ENCODE results near the gene HDAC9.
"Not testable (repeated sequence)": the region's sequence is repeated elsewhere in the genome, so short reads cannot be mapped to it uniquely, and the experiment has no call there.

The HDAC9 gene

GRCh38 chr7:18913106-18913505 lies 417.6 kb downstream of the HDAC9 start:
- H3K27me3 Mint-ChIP-seq = no peaks in the 10 kb centered on the region
- H3K36me3 Mint-ChIP-seq = no peaks in the 10 kb centered on the region
- H3K27ac Mint-ChIP-seq = no peak overlapping the region
- H3K4me1 Mint-ChIP-seq = no peaks in the 10 kb centered on the region
- H3K9me3 Mint-ChIP-seq = peaks cover 26% of the 10 kb centered on the region
- no peak overlapping the region for H3K4me3 Mint-ChIP-seq

GRCh38 chr7:18916826-18917225 lies 421.3 kb downstream of the HDAC9 start:
- H3K9me3 Mint-ChIP-seq = peaks cover 4% of the 10 kb centered on the region
- no peaks in the 10 kb centered on the region for H3K4me1 Mint-ChIP-seq
- no peak overlapping the region for H3K27ac Mint-ChIP-seq
- no peaks in the 10 kb centered on the region for H3K27me3 Mint-ChIP-seq
- no peaks in the 10 kb centered on the region for H3K36me3 Mint-ChIP-seq
- H3K4me3 Mint-ChIP-seq = no peak overlapping the region

- no peaks in the 10 kb centered on the region for H3K4me1 Mint-ChIP-seq
- H3K9me3 Mint-ChIP-seq = no peaks in the 10 kb centered on the region
- H3K27me3 Mint-ChIP-seq = no peaks in the 10 kb centered on the region
- no peak overlapping the region for H3K27ac Mint-ChIP-seq
- no peaks in the 10 kb centered on the region for H3K36me3 Mint-ChIP-seq
- no peak overlapping the region for H3K4me3 Mint-ChIP-seq
Observed at GRCh38 chr7:18927134-18927533, 431.6 kb downstream of the HDAC9 start.

- Mint-ChIP-seq H3K4me1 (no peaks in the 10 kb centered on the region), H3K36me3 (no peaks in the 10 kb centered on the region), H3K27me3 (no peaks in the 10 kb centered on the region), H3K9me3 (no peaks in the 10 kb centered on the region), H3K4me3 (no peak overlapping the region), H3K27ac (no peak overlapping the region)
Observed at GRCh38 chr7:18936265-18936664, 440.7 kb downstream of the HDAC9 start.

GRCh38 chr7:18939771-18940592 lies 444.4 kb downstream of the HDAC9 start:
- H3K9me3 Mint-ChIP-seq = no peaks in the 10 kb centered on the region
- no peak overlapping the region for H3K4me3 Mint-ChIP-seq
- H3K4me1 Mint-ChIP-seq = no peaks in the 10 kb centered on the region
- no peak overlapping the region for H3K27ac Mint-ChIP-seq
- no peaks in the 10 kb centered on the region for H3K36me3 Mint-ChIP-seq
- H3K27me3 Mint-ChIP-seq = no peaks in the 10 kb centered on the region

GRCh38 chr7:18940593-18941134 lies 445.1 kb downstream of the HDAC9 start:
- H3K36me3 Mint-ChIP-seq = no peaks in the 10 kb centered on the region
- no peaks in the 10 kb centered on the region for H3K27me3 Mint-ChIP-seq

GRCh38 chr7:18941207-18941606 lies 445.7 kb downstream of the HDAC9 start:
- no peaks in the 10 kb centered on the region for H3K9me3 Mint-ChIP-seq
- no peaks in the 10 kb centered on the region for H3K36me3 Mint-ChIP-seq
- no peaks in the 10 kb centered on the region for H3K27me3 Mint-ChIP-seq

More at GRCh38 chr7:18940593-18941134, 445.1 kb downstream of the HDAC9 start:
- no peak overlapping the region for H3K4me3 Mint-ChIP-seq
- H3K27ac Mint-ChIP-seq = no peak overlapping the region
- no peaks in the 10 kb centered on the region for H3K4me1 Mint-ChIP-seq
- H3K9me3 Mint-ChIP-seq = no peaks in the 10 kb centered on the region

GRCh38 chr7:18948521-18948920 lies 453.0 kb downstream of the HDAC9 start:
- Mint-ChIP-seq H3K27me3 (no peaks in the 10 kb centered on the region), H3K4me3 (no peak overlapping the region), H3K36me3 (no peaks in the 10 kb centered on the region), H3K4me1 (no peaks in the 10 kb centered on the region), H3K9me3 (no peaks in the 10 kb centered on the region), H3K27ac (no peak overlapping the region)

More at GRCh38 chr7:18941207-18941606, 445.7 kb downstream of the HDAC9 start:
- H3K4me1 Mint-ChIP-seq = no peaks in the 10 kb centered on the region
- no peak overlapping the region for H3K4me3 Mint-ChIP-seq
- no peak overlapping the region for H3K27ac Mint-ChIP-seq

- Mint-ChIP-seq H3K27me3 (no peaks in the 10 kb centered on the region), H3K4me3 (no peak overlapping the region)
Observed at GRCh38 chr7:18952846-18953245, 457.3 kb downstream of the HDAC9 start.

GRCh38 chr7:18958627-18959026 lies 463.1 kb downstream of the HDAC9 start:
- H3K27ac Mint-ChIP-seq = no peak overlapping the region
- no peaks in the 10 kb centered on the region for H3K27me3 Mint-ChIP-seq

More at GRCh38 chr7:18952846-18953245, 457.3 kb downstream of the HDAC9 start:
- no peak overlapping the region for H3K27ac Mint-ChIP-seq
- no peaks in the 10 kb centered on the region for H3K36me3 Mint-ChIP-seq
- no peaks in the 10 kb centered on the region for H3K4me1 Mint-ChIP-seq
- no peaks in the 10 kb centered on the region for H3K9me3 Mint-ChIP-seq

GRCh38 chr7:18960725-18961124 lies 465.2 kb downstream of the HDAC9 start:
- no peak overlapping the region for H3K4me3 Mint-ChIP-seq

More at GRCh38 chr7:18958627-18959026, 463.1 kb downstream of the HDAC9 start:
- no peaks in the 10 kb centered on the region for H3K4me1 Mint-ChIP-seq
- H3K9me3 Mint-ChIP-seq = no peaks in the 10 kb centered on the region
- H3K4me3 Mint-ChIP-seq = no peak overlapping the region
- no peaks in the 10 kb centered on the region for H3K36me3 Mint-ChIP-seq

GRCh38 chr7:18962031-18962430 lies 466.5 kb downstream of the HDAC9 start:
- Mint-ChIP-seq H3K36me3 (no peaks in the 10 kb centered on the region), H3K4me1 (no peaks in the 10 kb centered on the region), H3K27ac (no peak overlapping the region), H3K4me3 (no peak overlapping the region), H3K27me3 (no peaks in the 10 kb centered on the region), H3K9me3 (no peaks in the 10 kb centered on the region)

More at GRCh38 chr7:18960725-18961124, 465.2 kb downstream of the HDAC9 start:
- H3K36me3 Mint-ChIP-seq = no peaks in the 10 kb centered on the region
- H3K4me1 Mint-ChIP-seq = no peaks in the 10 kb centered on the region
- H3K27ac Mint-ChIP-seq = no peak overlapping the region
- no peaks in the 10 kb centered on the region for H3K27me3 Mint-ChIP-seq
- H3K9me3 Mint-ChIP-seq = no peaks in the 10 kb centered on the region

- H3K4me3 Mint-ChIP-seq = no peak overlapping the region
- no peaks in the 10 kb centered on the region for H3K36me3 Mint-ChIP-seq
Observed at GRCh38 chr7:18965657-18966056, 470.1 kb downstream of the HDAC9 start.

GRCh38 chr7:18967755-18968154 lies 472.2 kb downstream of the HDAC9 start:
- H3K36me3 Mint-ChIP-seq, H3K27me3 Mint-ChIP-seq, H3K9me3 Mint-ChIP-seq, H3K27ac Mint-ChIP-seq, H3K4me3 Mint-ChIP-seq, H3K4me1 Mint-ChIP-seq: not testable (repeated sequence)

More at GRCh38 chr7:18965657-18966056, 470.1 kb downstream of the HDAC9 start:
- Mint-ChIP-seq H3K4me1 (no peaks in the 10 kb centered on the region), H3K27ac (no peak overlapping the region), H3K27me3 (no peaks in the 10 kb centered on the region), H3K9me3 (peaks cover 6% of the 10 kb centered on the region)

GRCh38 chr7:18971839-18972238 lies 476.3 kb downstream of the HDAC9 start:
- Mint-ChIP-seq H3K4me3 (no peak overlapping the region), H3K9me3 (peaks cover 15% of the 10 kb centered on the region), H3K36me3 (no peaks in the 10 kb centered on the region), H3K4me1 (no peaks in the 10 kb centered on the region), H3K27me3 (no peaks in the 10 kb centered on the region), H3K27ac (no peak overlapping the region)

- no peaks in the 10 kb centered on the region for H3K36me3 Mint-ChIP-seq
- no peak overlapping the region for H3K27ac Mint-ChIP-seq
- H3K4me3 Mint-ChIP-seq = no peak overlapping the region
- H3K9me3 Mint-ChIP-seq = peaks cover 9% of the 10 kb centered on the region
- H3K4me1 Mint-ChIP-seq = no peaks in the 10 kb centered on the region
- no peaks in the 10 kb centered on the region for H3K27me3 Mint-ChIP-seq
Observed at GRCh38 chr7:18974803-18975202, 479.3 kb downstream of the HDAC9 start.
